Lower leg skin (tissue), 3 donors: ENCODE data around the gene AMN.

ENCODE experiments used
- CTCF ChIP-seq, 3 donors: fragments of 450-650 bp; IDR thresholded peaks; one replicate each; pipeline ENCODE4 v1.5.1; 2016; ENCODE audit warnings: antibody characterized with exemption in 3 of 3, mild to moderate bottlenecking in 3 of 3, moderate library complexity in 2 of 3
- POLR2A ChIP-seq, 2 donors: fragments of 450-650 bp; IDR thresholded peaks; one replicate each; pipeline ENCODE4 v1.6.1; 2016 to 2017; ENCODE audit warnings: antibody characterized with exemption in 2 of 2, mild to moderate bottlenecking in 1 of 2, moderate library complexity in 1 of 2

- no peak for TF ChIP-seq CTCF (IDR thresholded peaks at IDR 0.05)
- TF ChIP-seq POLR2A (IDR thresholded peaks at IDR 0.05) = no peak
These were observed 45.0 kb downstream of the AMN start for GRCh38 chr14:102967506-102967795.
